DND-41 (cell line): Measurements from ENCODE around the gene LRRC27.

ENCODE experiments used
- CTCF ChIP-seq: IDR thresholded peaks from 2 replicates; pipeline ENCODE4 v1.5.1; 2012; ENCODE audit warnings: borderline replicate concordance, low read length, moderate library complexity, mild to moderate bottlenecking; ENCODE audit not compliant: poor library complexity, severe bottlenecking; ENCODE audit errors: extremely low read depth
- EZH2 ChIP-seq: IDR thresholded peaks from 3 replicates; pipeline ENCODE4 v1.6.1; 2012; ENCODE audit warnings: borderline replicate concordance, low read depth, mild to moderate bottlenecking, moderate library complexity, low read length, inconsistent platforms; ENCODE audit not compliant: severe bottlenecking

GRCh38 chr10:132411561-132412253, 79.7 kb downstream of the LRRC27 start:
- no peak for TF ChIP-seq CTCF
- no peak for TF ChIP-seq EZH2
